ENCODE results near the gene MADD. TPM values are rescaled to one million over a fixed set of nuclear protein-coding genes. Genes with fewer than 3 reads are reported as not detected.
A peak's percentile ranks its signal among the peaks of the same experiment; 100 is the strongest.

MADD gene
- total and polyA plus RNA-seq, 2 experiments from 2014 or later, result 13.4 to 43.8 TPM

DNA sequence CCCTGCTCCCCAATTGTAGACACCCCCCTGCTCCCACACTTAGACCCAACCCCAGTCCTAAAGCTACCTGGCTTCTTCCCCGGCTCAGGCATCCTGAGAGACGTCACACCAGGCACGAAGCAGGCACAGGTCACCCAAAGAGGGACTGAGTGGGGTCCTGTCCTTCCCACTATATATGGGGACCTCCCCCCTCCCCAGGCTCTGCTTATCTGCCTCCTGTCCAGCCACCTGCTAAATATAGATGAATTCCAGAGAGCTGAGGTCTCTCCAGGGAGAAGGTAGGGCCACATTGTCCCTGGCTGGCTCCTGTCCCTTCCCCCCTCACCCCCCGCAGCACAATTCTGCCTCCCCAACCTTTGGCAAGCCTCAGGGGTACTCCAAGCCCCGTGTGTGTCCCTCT lies 82.6 kb downstream of the MADD start, which contains the start of gene MYBPC3:
MYBPC3 (minus strand) TSS at position 147 of the 400 bp plus-strand sequence; CDS start at position 92, 55 bp downstream.
- Histone ChIP-seq H3F3A (replicated peaks; ENCODE audit: low read depth) (peaks cover 17% of the 10 kb centered on the region), H3K4me2 (no peak within 1 kb of the TSS), H2AFZ (0 out of 2 replicates have a peak within 1 kb of the TSS, but pooled peaks have one; percentile 10), H3K79me2 (replicated peaks; ENCODE audit: insufficient read depth) (no peaks in the 10 kb centered on the region), H3K4me1 (ENCODE audit: insufficient read depth) (peaks cover 7% of the 10 kb centered on the region; the same call in 1 of the 2 replicates), H4K20me1 (replicated peaks; ENCODE audit: insufficient read depth) (no peaks in the 10 kb centered on the region), H3K9me2 (ENCODE audit: insufficient read depth) (no peaks in the 10 kb centered on the region), H3K27ac (ENCODE audit: low read depth) (no peak within 1 kb of the TSS), H3K36me3 (ENCODE audit: insufficient read depth) (no peaks in the 10 kb centered on the region), H3K27me3 (ENCODE audit: insufficient read depth) (no peaks in the 10 kb centered on the region), H3K4me3 (no peak within 1 kb of the TSS)
- Mint-ChIP-seq H3K36me3 (ENCODE audit: low read depth) (no peaks in the 10 kb centered on the region; the same call in 2 of the 3 replicates), H3K27me3 (ENCODE audit: insufficient read depth, low read depth, poor library complexity) (peaks cover 18% of the 10 kb centered on the region), H3K27ac (no peak within 1 kb of the TSS), H3K4me1 (peaks cover 8% of the 10 kb centered on the region), H3K9me3 (no peaks in the 10 kb centered on the region; the same call in 2 of the 3 replicates), H3K4me3 (no peak within 1 kb of the TSS)
- ATAC-seq, result no peak
- no peak for DNase-seq (ENCODE audit: low spot score)
- TF ChIP-seq ZNF331 (CRISPR knock-in tag; IDR thresholded peaks at IDR 0.05; ENCODE audit: low read depth), result no peak
- no peak for TF ChIP-seq NANOG (IDR thresholded peaks at IDR 0.05; ENCODE audit: borderline replicate concordance)
- no peak for TF ChIP-seq ZNF114 (CRISPR knock-in tag; IDR thresholded peaks at IDR 0.05)
- TF ChIP-seq, protein P1, sequence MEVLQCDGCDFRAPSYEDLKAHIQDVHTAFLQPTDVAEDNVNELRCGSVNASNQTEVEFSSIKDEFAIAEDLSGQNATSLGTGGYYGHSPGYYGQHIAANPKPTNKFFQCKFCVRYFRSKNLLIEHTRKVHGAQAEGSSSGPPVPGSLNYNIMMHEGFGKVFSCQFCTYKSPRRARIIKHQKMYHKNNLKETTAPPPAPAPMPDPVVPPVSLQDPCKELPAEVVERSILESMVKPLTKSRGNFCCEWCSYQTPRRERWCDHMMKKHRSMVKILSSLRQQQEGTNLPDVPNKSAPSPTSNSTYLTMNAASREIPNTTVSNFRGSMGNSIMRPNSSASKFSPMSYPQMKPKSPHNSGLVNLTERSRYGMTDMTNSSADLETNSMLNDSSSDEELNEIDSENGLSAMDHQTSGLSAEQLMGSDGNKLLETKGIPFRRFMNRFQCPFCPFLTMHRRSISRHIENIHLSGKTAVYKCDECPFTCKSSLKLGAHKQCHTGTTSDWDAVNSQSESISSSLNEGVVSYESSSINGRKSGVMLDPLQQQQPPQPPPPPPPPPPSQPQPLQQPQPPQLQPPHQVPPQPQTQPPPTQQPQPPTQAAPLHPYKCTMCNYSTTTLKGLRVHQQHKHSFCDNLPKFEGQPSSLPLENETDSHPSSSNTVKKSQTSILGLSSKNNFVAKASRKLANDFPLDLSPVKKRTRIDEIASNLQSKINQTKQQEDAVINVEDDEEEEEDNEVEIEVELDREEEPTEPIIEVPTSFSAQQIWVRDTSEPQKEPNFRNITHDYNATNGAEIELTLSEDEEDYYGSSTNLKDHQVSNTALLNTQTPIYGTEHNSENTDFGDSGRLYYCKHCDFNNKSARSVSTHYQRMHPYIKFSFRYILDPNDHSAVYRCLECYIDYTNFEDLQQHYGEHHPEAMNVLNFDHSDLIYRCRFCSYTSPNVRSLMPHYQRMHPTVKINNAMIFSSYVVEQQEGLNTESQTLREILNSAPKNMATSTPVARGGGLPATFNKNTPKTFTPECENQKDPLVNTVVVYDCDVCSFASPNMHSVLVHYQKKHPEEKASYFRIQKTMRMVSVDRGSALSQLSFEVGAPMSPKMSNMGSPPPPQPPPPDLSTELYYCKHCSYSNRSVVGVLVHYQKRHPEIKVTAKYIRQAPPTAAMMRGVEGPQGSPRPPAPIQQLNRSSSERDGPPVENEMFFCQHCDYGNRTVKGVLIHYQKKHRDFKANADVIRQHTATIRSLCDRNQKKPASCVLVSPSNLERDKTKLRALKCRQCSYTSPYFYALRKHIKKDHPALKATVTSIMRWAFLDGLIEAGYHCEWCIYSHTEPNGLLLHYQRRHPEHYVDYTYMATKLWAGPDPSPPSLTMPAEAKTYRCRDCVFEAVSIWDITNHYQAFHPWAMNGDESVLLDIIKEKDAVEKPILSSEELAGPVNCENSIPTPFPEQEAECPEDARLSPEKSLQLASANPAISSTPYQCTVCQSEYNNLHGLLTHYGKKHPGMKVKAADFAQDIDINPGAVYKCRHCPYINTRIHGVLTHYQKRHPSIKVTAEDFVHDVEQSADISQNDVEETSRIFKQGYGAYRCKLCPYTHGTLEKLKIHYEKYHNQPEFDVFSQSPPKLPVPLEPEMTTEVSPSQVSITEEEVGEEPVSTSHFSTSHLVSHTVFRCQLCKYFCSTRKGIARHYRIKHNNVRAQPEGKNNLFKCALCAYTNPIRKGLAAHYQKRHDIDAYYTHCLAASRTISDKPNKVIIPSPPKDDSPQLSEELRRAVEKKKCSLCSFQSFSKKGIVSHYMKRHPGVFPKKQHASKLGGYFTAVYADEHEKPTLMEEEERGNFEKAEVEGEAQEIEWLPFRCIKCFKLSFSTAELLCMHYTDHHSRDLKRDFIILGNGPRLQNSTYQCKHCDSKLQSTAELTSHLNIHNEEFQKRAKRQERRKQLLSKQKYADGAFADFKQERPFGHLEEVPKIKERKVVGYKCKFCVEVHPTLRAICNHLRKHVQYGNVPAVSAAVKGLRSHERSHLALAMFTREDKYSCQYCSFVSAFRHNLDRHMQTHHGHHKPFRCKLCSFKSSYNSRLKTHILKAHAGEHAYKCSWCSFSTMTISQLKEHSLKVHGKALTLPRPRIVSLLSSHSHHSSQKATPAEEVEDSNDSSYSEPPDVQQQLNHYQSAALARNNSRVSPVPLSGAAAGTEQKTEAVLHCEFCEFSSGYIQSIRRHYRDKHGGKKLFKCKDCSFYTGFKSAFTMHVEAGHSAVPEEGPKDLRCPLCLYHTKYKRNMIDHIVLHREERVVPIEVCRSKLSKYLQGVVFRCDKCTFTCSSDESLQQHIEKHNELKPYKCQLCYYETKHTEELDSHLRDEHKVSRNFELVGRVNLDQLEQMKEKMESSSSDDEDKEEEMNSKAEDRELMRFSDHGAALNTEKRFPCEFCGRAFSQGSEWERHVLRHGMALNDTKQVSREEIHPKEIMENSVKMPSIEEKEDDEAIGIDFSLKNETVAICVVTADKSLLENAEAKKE (CRISPR knock-in tag; IDR thresholded peaks at IDR 0.05), result no peak
- TF ChIP-seq POLR2AphosphoS5 (IDR thresholded peaks at IDR 0.05; ENCODE audit: low read depth), result no peak
- TF ChIP-seq, protein P2, sequence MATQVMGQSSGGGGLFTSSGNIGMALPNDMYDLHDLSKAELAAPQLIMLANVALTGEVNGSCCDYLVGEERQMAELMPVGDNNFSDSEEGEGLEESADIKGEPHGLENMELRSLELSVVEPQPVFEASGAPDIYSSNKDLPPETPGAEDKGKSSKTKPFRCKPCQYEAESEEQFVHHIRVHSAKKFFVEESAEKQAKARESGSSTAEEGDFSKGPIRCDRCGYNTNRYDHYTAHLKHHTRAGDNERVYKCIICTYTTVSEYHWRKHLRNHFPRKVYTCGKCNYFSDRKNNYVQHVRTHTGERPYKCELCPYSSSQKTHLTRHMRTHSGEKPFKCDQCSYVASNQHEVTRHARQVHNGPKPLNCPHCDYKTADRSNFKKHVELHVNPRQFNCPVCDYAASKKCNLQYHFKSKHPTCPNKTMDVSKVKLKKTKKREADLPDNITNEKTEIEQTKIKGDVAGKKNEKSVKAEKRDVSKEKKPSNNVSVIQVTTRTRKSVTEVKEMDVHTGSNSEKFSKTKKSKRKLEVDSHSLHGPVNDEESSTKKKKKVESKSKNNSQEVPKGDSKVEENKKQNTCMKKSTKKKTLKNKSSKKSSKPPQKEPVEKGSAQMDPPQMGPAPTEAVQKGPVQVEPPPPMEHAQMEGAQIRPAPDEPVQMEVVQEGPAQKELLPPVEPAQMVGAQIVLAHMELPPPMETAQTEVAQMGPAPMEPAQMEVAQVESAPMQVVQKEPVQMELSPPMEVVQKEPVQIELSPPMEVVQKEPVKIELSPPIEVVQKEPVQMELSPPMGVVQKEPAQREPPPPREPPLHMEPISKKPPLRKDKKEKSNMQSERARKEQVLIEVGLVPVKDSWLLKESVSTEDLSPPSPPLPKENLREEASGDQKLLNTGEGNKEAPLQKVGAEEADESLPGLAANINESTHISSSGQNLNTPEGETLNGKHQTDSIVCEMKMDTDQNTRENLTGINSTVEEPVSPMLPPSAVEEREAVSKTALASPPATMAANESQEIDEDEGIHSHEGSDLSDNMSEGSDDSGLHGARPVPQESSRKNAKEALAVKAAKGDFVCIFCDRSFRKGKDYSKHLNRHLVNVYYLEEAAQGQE (IDR thresholded peaks at IDR 0.05; ENCODE audit: unreplicated experiment), result no peak
- TF ChIP-seq, protein P3, sequence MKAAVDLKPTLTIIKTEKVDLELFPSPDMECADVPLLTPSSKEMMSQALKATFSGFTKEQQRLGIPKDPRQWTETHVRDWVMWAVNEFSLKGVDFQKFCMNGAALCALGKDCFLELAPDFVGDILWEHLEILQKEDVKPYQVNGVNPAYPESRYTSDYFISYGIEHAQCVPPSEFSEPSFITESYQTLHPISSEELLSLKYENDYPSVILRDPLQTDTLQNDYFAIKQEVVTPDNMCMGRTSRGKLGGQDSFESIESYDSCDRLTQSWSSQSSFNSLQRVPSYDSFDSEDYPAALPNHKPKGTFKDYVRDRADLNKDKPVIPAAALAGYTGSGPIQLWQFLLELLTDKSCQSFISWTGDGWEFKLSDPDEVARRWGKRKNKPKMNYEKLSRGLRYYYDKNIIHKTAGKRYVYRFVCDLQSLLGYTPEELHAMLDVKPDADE (IDR thresholded peaks at IDR 0.05), result no peak

All from GM23338 (cell line).